Osteoblast (primary cell): ENCODE data around the gene PNPLA3. TPM values are rescaled to one million over a fixed set of nuclear protein-coding genes. Genes with fewer than 3 reads are reported as not detected.

Source experiments
- DNase-seq: peaks from one replicate; pipeline ENCODE4 v3.0.0; 2011; ENCODE audit warnings: low spot score, mixed read lengths; ENCODE audit not compliant: insufficient read length; ENCODE audit errors: missing footprints
- H2AFZ ChIP-seq: 2 replicates; pipeline ENCODE4 v1.6.0; 2011; ENCODE audit warnings: mild to moderate bottlenecking, low read length
- H3K27ac ChIP-seq: 2 replicates; pipeline ENCODE4 v1.5.1; 2011; ENCODE audit warnings: mild to moderate bottlenecking, low read depth, low read length, moderate library complexity
- H3K27me3 ChIP-seq: 2 replicates; pipeline ENCODE4 v1.6.0; 2012; ENCODE audit warnings: mild to moderate bottlenecking, control low read depth, inconsistent platforms, low read length, moderate library complexity; ENCODE audit not compliant: insufficient read depth
- H3K36me3 ChIP-seq: 2 replicates; pipeline ENCODE4 v1.5.1; 2011; ENCODE audit warnings: mild to moderate bottlenecking, low read length, control low read depth, moderate library complexity; ENCODE audit not compliant: insufficient read depth
- H3K4me1 ChIP-seq: 2 replicates; pipeline ENCODE4 v1.5.1; 2011; ENCODE audit warnings: mild to moderate bottlenecking, low read length, control low read depth, moderate library complexity; ENCODE audit not compliant: insufficient read depth
- H3K4me2 ChIP-seq: 2 replicates; pipeline ENCODE4 v1.6.0; 2011; ENCODE audit warnings: mild to moderate bottlenecking, low read length; ENCODE audit not compliant: insufficient read depth
- H3K4me3 ChIP-seq: fragments of 200-600 bp; sonication (generic); 3 replicates; pipeline ENCODE4 v1.5.1; 2012; ENCODE audit warnings: mild to moderate bottlenecking, low read length, inconsistent platforms; ENCODE audit not compliant: insufficient read depth
- H3K79me2 ChIP-seq: 2 replicates; pipeline ENCODE4 v1.6.0; 2012; ENCODE audit warnings: mild to moderate bottlenecking, low read length, control low read depth, inconsistent platforms; ENCODE audit not compliant: insufficient read depth
- H3K9me3 ChIP-seq: 2 replicates; pipeline ENCODE4 v1.5.1; 2011; ENCODE audit warnings: low read depth, low read length, control low read depth
- H4K20me1 ChIP-seq: 2 replicates; pipeline ENCODE4 v1.6.0; 2012; ENCODE audit warnings: mild to moderate bottlenecking, low read length, control low read depth; ENCODE audit not compliant: insufficient read depth
- CTCF ChIP-seq: IDR thresholded peaks from 2 replicates; pipeline ENCODE4 v1.5.1; 2011; ENCODE audit warnings: mild to moderate bottlenecking, low read depth, low read length, moderate library complexity; ENCODE audit errors: extremely low read depth
- total RNA-seq: library from RNA; depleted of rRNA; stranded (reverse); fragments of >200 nt; gene quantifications from 2 replicates; pipeline ENCODE4 v1.2.3, GENCODE V29; 2012

Gene PNPLA3
- total RNA-seq, 1 donor, result 8.3 TPM

- Histone ChIP-seq H3K79me2 (no peaks in the 10 kb centered on the region), H3K9me3 (no peaks in the 10 kb centered on the region), H2AFZ (no peak overlapping the region), H3K27me3 (peaks cover 8% of the 10 kb centered on the region), H4K20me1 (no peaks in the 10 kb centered on the region), H3K4me1 (no peaks in the 10 kb centered on the region), H3K27ac (no peak overlapping the region), H3K4me2 (no peak overlapping the region), H3K36me3 (no peaks in the 10 kb centered on the region), H3K4me3 (no peak overlapping the region)
- TF ChIP-seq CTCF, result no peak
- peak; percentile 64 for DNase-seq
These were observed 42.2 kb upstream of the PNPLA3 start for GRCh38 chr22:43881091-43882061.

GRCh38 chr22:43882122-43882767, 41.4 kb upstream of the PNPLA3 start:
- no peak overlapping the region for H3K4me2 ChIP-seq
- H3K4me3 ChIP-seq, result no peak overlapping the region
- no peaks in the 10 kb centered on the region for H4K20me1 ChIP-seq
- H3K36me3 ChIP-seq, result no peaks in the 10 kb centered on the region
- H3K79me2 ChIP-seq, result no peaks in the 10 kb centered on the region
- H2AFZ ChIP-seq, result no peak overlapping the region
- no peak for TF ChIP-seq CTCF
- H3K27me3 ChIP-seq, result peaks cover 8% of the 10 kb centered on the region
- no peaks in the 10 kb centered on the region for H3K4me1 ChIP-seq
- no peak overlapping the region for H3K27ac ChIP-seq
- H3K9me3 ChIP-seq, result no peaks in the 10 kb centered on the region
- DNase-seq, result peak; percentile 11

- Histone ChIP-seq H3K9me3 (no peaks in the 10 kb centered on the region), H3K4me1 (no peaks in the 10 kb centered on the region), H3K4me3 (no peak overlapping the region), H2AFZ (no peak overlapping the region), H3K36me3 (no peaks in the 10 kb centered on the region), H3K4me2 (no peak overlapping the region), H3K79me2 (no peaks in the 10 kb centered on the region), H3K27ac (no peak overlapping the region), H4K20me1 (no peaks in the 10 kb centered on the region), H3K27me3 (peaks cover 7% of the 10 kb centered on the region)
- peak; percentile 97 for DNase-seq
- TF ChIP-seq CTCF, result peak; percentile 54
These were observed 40.5 kb upstream of the PNPLA3 start for GRCh38 chr22:43883012-43883661.
